ENCODE results near the gene CST9L.
"Not testable (repeated sequence)": the region's sequence is repeated elsewhere in the genome, so short reads cannot be mapped to it uniquely, and the experiment has no call there.

The CST9L gene

DNA sequence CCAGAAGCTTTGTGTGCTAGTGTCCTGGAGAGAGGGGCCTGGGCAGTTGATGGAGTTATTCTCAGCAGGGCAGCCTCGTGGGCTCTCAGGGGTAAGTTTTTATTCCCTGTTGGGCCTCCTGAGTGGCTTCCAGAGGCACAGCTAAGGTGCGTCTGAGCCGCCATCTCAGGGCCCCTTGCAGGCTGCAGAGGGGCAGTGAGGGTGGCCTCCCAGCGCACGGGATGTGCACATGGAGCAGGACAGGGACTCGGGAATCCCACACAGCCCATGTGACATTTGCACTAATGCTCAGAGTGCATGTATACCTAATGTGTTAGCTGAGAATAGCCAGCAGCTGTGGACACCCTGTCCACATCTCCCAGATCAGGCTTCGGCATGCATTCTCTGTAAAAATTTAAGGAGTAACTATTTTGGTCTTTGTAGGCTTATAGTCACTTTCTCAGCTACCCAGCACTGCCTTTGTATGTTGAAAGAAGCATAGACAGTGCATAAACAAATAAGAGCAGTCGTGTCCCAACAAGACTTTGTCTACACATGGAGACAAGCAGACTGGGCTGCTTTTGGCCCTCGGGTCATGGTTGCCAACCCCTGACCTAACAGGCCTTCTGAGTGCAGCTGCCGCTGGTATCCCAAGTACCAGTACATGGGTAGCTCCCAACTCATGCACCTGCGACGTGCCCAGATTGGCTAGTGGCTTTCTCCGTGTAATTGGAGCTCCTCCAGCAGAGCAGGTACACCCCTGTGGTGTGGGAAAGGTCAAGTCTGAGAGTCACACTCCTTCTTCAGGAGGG, 18.6 kb upstream of the CST9L start:
- no peak for DNase-seq (ENCODE audit: low spot score)

DNA sequence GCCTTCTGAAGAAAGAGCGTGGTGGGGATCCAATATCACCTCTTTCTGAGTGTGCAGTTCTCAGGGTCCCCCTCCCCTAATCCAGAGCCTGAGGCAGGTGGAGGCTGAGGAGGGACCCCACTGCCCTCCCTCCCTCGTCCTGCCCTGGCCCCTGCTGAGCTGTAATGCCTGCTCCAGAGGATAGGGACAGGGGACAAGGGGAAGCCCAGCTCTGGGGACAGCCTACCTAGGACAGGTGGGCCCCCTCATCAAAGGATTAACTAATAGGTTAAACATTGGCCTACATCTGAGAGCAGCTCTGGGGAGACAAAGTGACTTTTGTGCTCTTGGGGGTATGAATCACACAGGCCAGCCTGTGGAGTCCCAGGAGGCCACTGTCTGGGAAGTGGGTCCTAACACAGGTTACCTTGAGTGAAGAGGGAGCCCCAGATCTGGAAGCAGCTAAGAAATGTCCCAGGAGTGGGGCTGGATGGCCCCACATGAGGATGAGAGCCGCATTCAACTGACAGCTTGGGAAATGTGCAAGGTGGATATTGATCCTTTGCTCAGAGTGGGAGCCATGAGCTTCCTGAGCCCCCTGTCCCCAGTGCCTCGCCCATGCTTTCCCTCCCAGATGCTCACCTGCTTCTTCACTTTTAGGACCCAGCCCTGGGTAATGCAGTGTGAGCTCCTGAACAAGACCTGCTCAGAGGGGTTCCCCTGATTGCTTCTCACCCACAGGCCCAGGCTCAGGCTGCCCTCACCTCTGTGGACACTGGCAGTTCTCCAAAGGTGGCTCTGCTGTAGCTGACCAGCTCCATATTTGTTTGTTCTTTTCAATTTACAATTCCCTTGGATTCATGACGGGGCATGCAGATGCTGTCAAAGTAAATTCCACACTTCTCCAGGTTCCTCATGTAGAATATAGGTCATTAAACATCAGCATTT, 17.8 kb upstream of the CST9L start:
- DNase-seq (ENCODE audit: low spot score): no peak

DNA sequence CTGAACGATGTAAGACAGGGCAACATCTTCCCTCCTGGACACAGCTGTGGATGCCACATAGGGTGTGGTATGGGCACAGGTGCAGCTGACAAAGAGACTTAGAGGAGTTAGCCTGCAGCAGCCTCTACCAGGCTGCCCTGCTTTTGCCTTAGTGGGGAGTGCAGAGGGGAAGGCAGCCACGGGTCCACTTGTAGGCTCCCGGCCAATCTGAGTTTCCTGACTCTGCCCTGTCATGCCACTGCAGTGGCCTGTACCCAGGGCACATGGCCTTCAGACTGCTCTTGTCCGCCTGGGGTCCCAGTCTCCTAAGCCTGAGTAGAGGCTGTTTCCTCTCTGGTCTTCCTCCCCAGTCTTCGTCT, 17.1 kb upstream of the CST9L start:
- no peak for DNase-seq (ENCODE audit: low spot score)

GRCh38 chr20:23584434-23585199, 16.3 kb upstream of the CST9L start:
- DNase-seq (ENCODE audit: low spot score): no peak

GRCh38 chr20:23583526-23583925, 15.2 kb upstream of the CST9L start:
- DNase-seq (ENCODE audit: low spot score): no peak

DNA sequence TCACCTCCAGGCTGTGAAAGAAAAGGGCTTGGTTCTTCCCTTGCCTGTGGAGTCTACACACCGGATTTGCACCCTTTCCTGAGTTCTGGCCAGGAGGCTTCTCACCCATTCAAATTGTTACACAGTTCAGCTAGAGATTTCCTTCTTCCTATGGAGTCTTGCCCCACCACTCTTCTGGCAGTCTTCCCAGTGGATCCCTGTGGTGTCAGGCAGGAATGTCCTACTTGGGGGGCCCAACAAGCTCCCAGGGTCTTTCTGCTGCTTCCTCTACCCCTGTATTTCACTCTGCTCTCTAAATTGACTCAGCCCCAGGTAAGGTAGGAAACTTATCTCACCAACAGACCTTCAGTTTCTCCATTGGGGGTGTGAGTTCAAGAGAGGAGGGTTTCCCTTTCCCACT, 14.0 kb upstream of the CST9L start:
- DNase-seq (ENCODE audit: low spot score): no peak

DNA sequence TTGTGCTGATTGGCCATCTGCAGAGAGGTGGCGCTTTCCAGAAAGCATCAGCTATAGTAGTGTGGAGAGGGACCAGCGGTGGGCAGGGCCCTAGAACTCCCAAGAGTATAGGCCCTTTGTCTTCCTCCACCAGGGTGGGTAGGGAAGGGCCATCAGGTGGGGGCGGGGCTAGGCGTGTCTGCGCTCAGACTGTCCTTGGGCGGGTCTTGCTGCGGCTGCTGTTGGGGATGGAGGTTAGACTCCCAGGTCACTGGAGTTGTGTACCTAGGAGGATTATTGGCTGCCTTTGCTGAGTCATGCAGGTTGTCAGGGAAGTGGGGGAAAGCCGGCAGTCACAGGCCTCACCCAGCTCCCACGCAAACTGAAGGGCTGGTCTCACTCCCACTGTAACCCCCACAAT, 13.5 kb upstream of the CST9L start:
- not testable (repeated sequence) for DNase-seq (ENCODE audit: low spot score)

GRCh38 chr20:23574977-23575376, 6.7 kb upstream of the CST9L start:
- no peak for DNase-seq (ENCODE audit: low spot score)

GRCh38 chr20:23570178-23570760, 2.0 kb upstream of the CST9L start:
- DNase-seq (ENCODE audit: low spot score): no peak

- DNase-seq (ENCODE audit: low spot score): no peak
Observed at GRCh38 chr20:23569570-23569969, 1.3 kb upstream of the CST9L start.

DNA sequence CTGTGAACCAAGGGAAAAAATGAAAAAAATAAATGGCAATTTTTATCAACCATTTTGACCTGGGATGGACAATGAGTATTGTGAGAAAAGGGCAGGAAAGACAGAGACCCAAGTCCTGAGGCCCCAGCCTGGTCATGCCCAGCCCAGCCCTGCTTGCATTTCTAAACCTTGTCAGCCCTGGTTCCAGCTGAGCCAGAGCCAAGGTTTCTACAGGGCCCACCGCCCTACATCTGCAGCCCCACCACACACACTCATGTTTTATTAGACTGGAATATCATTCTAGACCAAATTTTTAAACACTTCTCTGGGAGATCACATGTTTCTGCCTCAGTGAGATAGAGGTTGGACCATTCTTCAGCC, 667 bp upstream of the CST9L start:
- no peak for DNase-seq (ENCODE audit: low spot score)

DNA sequence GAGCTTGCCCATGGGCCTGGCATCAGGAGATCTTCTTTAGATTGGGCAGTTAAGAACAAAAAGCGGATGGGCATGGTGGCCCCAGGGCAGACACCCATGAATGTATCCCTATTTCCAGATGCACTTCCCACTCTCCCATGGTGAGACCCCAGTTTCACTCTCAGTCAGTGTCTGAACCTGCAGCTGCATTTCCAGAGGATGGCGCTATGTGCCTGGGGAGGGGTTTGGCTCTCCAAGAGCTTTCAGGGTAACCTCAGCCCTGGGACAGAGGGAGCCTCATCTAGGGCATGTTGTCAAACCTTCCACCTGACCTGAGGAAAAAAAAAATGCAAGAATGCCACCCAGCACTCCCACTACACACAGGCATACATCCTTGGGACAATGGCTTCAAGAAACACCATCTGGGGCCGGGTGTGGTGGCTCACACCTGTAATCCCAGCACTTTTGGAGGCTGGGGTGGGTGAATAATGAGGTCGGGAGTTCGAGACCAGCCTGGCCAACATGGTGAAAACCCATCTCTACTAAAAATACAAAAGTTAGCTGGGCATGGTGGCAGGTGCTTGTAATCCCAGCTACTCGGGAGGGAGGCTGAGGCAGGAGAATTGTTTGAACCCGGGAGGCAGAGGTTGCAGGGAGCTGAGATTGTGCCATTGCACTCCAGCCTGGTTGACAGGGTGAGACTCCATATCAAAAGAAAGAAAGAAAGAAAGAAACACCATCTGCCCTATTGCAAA, 1.9 kb downstream of the CST9L start:
- no peak for DNase-seq (ENCODE audit: low spot score)

GRCh38 chr20:23565503-23566045, 2.7 kb downstream of the CST9L start:
- no peak for DNase-seq (ENCODE audit: low spot score)

GRCh38 chr20:23564927-23565326, 3.4 kb downstream of the CST9L start:
- DNase-seq (ENCODE audit: low spot score): no peak

DNA sequence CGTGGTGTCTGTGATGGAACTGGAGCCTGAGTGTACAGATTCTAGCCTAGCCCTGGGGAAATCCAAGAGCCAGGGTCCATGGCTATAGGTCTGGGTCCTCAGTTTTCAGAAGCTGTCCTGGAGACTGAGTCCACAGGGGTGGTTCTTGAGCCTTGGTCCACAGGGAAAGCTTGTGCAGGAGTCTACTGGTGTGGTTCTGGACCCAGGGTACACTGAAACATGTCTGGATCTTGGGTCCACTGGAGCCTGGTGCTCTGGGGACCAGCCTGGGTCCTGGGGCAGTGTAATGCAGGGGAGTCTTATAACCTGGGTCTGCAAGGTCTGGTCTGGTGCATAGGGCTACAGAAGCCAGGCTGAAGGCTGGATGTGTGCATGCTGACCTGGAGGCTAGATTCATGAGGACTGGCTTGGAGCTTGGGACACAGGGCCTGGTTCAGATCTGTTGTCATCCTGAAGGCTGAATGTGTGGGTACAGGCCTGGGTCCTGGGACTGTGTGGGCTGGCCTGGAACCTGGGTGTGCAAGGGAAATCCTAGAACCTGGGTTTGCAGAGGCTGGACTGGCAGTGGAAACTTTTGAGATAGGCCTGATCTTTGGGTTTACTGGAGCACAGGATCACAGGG, 5.5 kb downstream of the CST9L start:
- DNase-seq (ENCODE audit: low spot score): no peak

- no peak for DNase-seq (ENCODE audit: low spot score)
Observed at GRCh38 chr20:23554401-23554800, 13.9 kb downstream of the CST9L start.

- no peak for DNase-seq (ENCODE audit: low spot score)
Observed at GRCh38 chr20:23551786-23552185, 16.5 kb downstream of the CST9L start.

- no peak for DNase-seq (ENCODE audit: low spot score)
Observed at GRCh38 chr20:23551383-23551782, 16.9 kb downstream of the CST9L start.

DNA sequence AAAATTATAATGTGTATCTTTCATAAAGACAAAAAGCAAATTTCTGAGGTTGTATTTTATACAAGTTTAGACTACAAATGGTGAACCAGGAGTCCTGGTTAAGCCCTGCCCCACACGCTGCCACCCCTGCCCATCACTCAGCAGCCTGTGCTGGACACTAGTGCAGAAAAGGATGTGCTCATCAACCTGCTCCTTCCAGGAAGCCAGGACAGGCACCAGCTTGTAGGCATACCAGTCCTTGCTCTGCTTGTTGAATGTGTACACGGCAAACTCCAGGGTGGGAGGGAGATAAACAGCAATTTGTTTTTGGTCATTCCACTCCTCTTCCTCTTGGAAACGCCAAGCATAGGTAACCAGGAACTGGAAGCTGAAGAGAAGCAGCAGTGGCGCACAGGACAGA, 18.1 kb downstream of the CST9L start:
- no peak for DNase-seq (ENCODE audit: low spot score)

DNA sequence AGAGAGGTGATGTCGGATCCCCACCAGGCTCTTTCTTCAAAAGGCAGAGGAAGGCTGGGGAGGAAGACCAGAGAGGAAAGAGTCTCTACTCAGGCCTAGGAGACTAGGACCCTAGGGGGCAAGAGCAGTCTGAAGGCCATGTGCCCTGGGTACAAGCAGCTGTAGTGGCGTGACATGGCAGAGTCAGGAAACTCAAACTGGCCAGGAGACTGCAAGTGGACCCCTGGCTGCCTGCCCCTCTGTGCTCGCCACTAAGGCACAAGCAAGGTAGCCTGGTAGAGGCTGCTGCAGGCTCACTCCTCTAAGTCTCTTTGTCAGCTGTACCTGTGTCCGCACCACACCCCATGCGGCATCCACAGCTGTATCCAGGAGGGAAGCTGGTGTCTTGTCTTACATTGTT, 19.9 kb downstream of the CST9L start:
- DNase-seq (ENCODE audit: low spot score): no peak

DNA sequence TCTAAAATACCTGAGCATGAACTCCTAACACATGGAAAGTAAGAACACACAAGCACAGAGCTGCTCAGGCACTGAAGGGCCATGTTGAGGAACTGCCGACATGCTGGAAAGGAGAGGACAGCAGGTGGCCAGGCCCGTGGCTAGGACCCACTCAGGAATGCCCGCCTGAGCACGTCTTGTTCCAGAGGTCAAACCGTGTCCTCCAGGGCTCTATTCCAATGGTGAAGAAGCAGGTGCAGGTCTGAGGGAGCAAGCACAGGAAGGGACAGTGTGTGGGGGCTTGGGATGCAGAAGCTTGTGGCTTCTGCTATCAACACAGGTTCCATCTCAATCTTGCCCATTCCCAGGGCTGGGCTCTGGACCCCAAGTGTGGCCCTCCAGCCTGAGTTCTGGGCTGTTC, 20.7 kb downstream of the CST9L start:
- DNase-seq (ENCODE audit: low spot score): no peak

Measured in putamen (tissue), 1 donor.